LNCAP (cell line): ENCODE results near the gene PRDX3.

Experiments used
- CTCF ChIP-seq: fragments of 450-650 bp; IDR thresholded peaks from 2 replicates; pipeline ENCODE4 v1.5.1; 2017; ENCODE audit warnings: mild to moderate bottlenecking

The PRDX3 gene

GRCh38 chr10:119125942-119126341, 52.7 kb downstream of the PRDX3 start:
- no peak for TF ChIP-seq CTCF

- no peak for TF ChIP-seq CTCF
These were observed 57.7 kb downstream of the PRDX3 start for GRCh38 chr10:119120875-119121274.

- no peak for TF ChIP-seq CTCF
These were observed 58.2 kb downstream of the PRDX3 start for GRCh38 chr10:119120413-119120867.

GRCh38 chr10:119119400-119119799, 59.2 kb downstream of the PRDX3 start:
- TF ChIP-seq CTCF = no peak

GRCh38 chr10:119118231-119118630, 60.4 kb downstream of the PRDX3 start:
- no peak for TF ChIP-seq CTCF
